H9 (cell line): ENCODE data around the gene ZNF296. TPM values are rescaled to one million over a fixed set of nuclear protein-coding genes. Genes with fewer than 3 reads are reported as not detected.

ENCODE experiments used
- DNase-seq: peaks from one replicate; pipeline ENCODE4 v3.0.0-alpha.2; 2017
- H2AFZ ChIP-seq: one replicate; pipeline ENCODE4 v1.6.1; 2013; ENCODE audit warnings: mild to moderate bottlenecking, low read length, control low read depth, moderate library complexity
- H2AK5ac ChIP-seq: 2 replicates; pipeline ENCODE4 v1.6.1; 2013; ENCODE audit warnings: low read length, control low read depth, mixed read lengths; ENCODE audit not compliant: insufficient read length
- H2BK120ac ChIP-seq: one replicate; pipeline ENCODE4 v1.6.1; 2013; ENCODE audit warnings: low read depth, mild to moderate bottlenecking, low read length, control low read depth, inconsistent platforms; ENCODE audit not compliant: poor library complexity, severe bottlenecking
- H2BK12ac ChIP-seq: 2 replicates; pipeline ENCODE4 v1.6.1; 2013; ENCODE audit warnings: low read length, control low read depth, mixed read lengths, low read depth; ENCODE audit not compliant: insufficient read length
- H2BK15ac ChIP-seq: 2 replicates; pipeline ENCODE4 v1.6.1; 2013; ENCODE audit warnings: low read depth, low read length, control low read depth
- H2BK20ac ChIP-seq: one replicate; pipeline ENCODE4 v1.6.1; 2013; ENCODE audit warnings: low read depth, mild to moderate bottlenecking, low read length, control low read depth, inconsistent platforms; ENCODE audit not compliant: poor library complexity, severe bottlenecking
- H2BK5ac ChIP-seq: 2 replicates; pipeline ENCODE4 v1.6.1; 2013; ENCODE audit warnings: low read length, control low read depth, mixed read lengths; ENCODE audit not compliant: insufficient read length
- H3K14ac ChIP-seq: 2 replicates; pipeline ENCODE4 v1.6.1; 2013; ENCODE audit warnings: low read length, control low read depth; ENCODE audit not compliant: insufficient read depth
- H3K18ac ChIP-seq: 2 replicates; pipeline ENCODE4 v1.6.1; 2013; ENCODE audit warnings: low read depth, mild to moderate bottlenecking, mixed read lengths, low read length, control low read depth; ENCODE audit not compliant: insufficient read length
- H3K23ac ChIP-seq: 2 replicates; pipeline ENCODE4 v1.6.1; 2013; ENCODE audit warnings: low read length, control low read depth, mixed read lengths, low read depth; ENCODE audit not compliant: insufficient read length
- H3K23me2 ChIP-seq: 2 replicates; pipeline ENCODE4 v1.6.1; 2013; ENCODE audit warnings: low read depth, mild to moderate bottlenecking, mixed read lengths, low read length, control low read depth; ENCODE audit not compliant: insufficient read length, poor library complexity, severe bottlenecking
- H3K27ac ChIP-seq: 2 replicates; pipeline ENCODE4 v1.5.1; 2013; ENCODE audit warnings: low read length, control low read depth, mixed read lengths, low read depth; ENCODE audit not compliant: insufficient read length
- H3K27me3 ChIP-seq: 2 replicates; pipeline ENCODE4 v1.6.1; 2013; ENCODE audit warnings: low read length, control low read depth, inconsistent platforms; ENCODE audit not compliant: insufficient read depth
- H3K4ac ChIP-seq: 2 replicates; pipeline ENCODE4 v1.6.1; 2013; ENCODE audit warnings: low read depth, mild to moderate bottlenecking, control low read depth, inconsistent platforms, low read length, moderate library complexity
- H3K4me1 ChIP-seq: 2 replicates; pipeline ENCODE4 v1.6.1; 2013; ENCODE audit warnings: low read length, control low read depth, inconsistent platforms; ENCODE audit not compliant: insufficient read depth
- H3K4me2 ChIP-seq: 2 replicates; pipeline ENCODE4 v1.6.1; 2013; ENCODE audit warnings: low read length, control low read depth, mixed read lengths; ENCODE audit not compliant: insufficient read length, insufficient read depth
- H3K56ac ChIP-seq: 2 replicates; pipeline ENCODE4 v1.6.1; 2013; ENCODE audit warnings: low read depth, mild to moderate bottlenecking, mixed read lengths, low read length, control low read depth; ENCODE audit not compliant: insufficient read length
- H3K79me1 ChIP-seq: 2 replicates; pipeline ENCODE4 v1.6.1; 2013; ENCODE audit warnings: low read depth, mild to moderate bottlenecking, moderate library complexity, low read length, control low read depth, inconsistent platforms; ENCODE audit not compliant: insufficient read depth, poor library complexity, severe bottlenecking
- H3K79me2 ChIP-seq: 2 replicates; pipeline ENCODE4 v1.6.1; 2013; ENCODE audit warnings: low read length, control low read depth, inconsistent platforms; ENCODE audit not compliant: insufficient read depth
- H3K9ac ChIP-seq: 2 replicates; pipeline ENCODE4 v1.6.1; 2013; ENCODE audit warnings: low read length, control low read depth, mixed read lengths; ENCODE audit not compliant: insufficient read length; ENCODE audit errors: extremely low read depth
- H3K9me3 ChIP-seq: one replicate; pipeline ENCODE4 v1.6.1; 2013; ENCODE audit warnings: low read depth, low read length, inconsistent platforms; ENCODE audit not compliant: control insufficient read depth
- H3T11ph ChIP-seq: one replicate; pipeline ENCODE4 v1.6.1; 2013; ENCODE audit warnings: mild to moderate bottlenecking, low read length, control low read depth, inconsistent platforms
- H4K20me1 ChIP-seq: one replicate; pipeline ENCODE4 v1.6.1; 2013; ENCODE audit not compliant: control insufficient read depth, insufficient read length, insufficient read depth
- H4K5ac ChIP-seq: 2 replicates; pipeline ENCODE4 v1.6.1; 2013; ENCODE audit warnings: low read depth, mild to moderate bottlenecking, mixed read lengths, low read length, control low read depth; ENCODE audit not compliant: insufficient read length
- H4K8ac ChIP-seq: replicated peaks from 2 replicates; pipeline ENCODE4 v1.6.1; 2013; ENCODE audit warnings: low read length, control low read depth, mixed read lengths, low read depth; ENCODE audit not compliant: insufficient read length
- H4K91ac ChIP-seq: 2 replicates; pipeline ENCODE4 v1.6.1; 2013; ENCODE audit warnings: low read depth, mild to moderate bottlenecking, moderate library complexity, mixed read lengths, low read length, control low read depth; ENCODE audit not compliant: insufficient read length
- H3K27ac Mint-ChIP-seq, 3 experiments: 2 replicates in 2 of 3; 3 replicates in 1 of 3; pipeline ENCODE4 v1.8.0; 2020 to 2021; ENCODE audit warnings: mixed read lengths in 3 of 3, mild to moderate bottlenecking in 1 of 3, moderate library complexity in 1 of 3
- H3K27me3 Mint-ChIP-seq: 2 replicates; pipeline ENCODE4 v1.8.0; 2021; ENCODE audit warnings: low read depth, mild to moderate bottlenecking, moderate library complexity, mixed read lengths
- H3K36me3 Mint-ChIP-seq, 3 experiments: 2 replicates in 2 of 3; 3 replicates in 1 of 3; pipeline ENCODE4 v1.8.0; 2020 to 2021; ENCODE audit warnings: low read depth in 3 of 3, mixed read lengths in 3 of 3; ENCODE audit not compliant: insufficient read depth in 1 of 3
- H3K4me1 Mint-ChIP-seq, 2 experiments: 2 replicates each; pipeline ENCODE4 v1.8.0; 2020; ENCODE audit warnings: mixed read lengths in 2 of 2
- H3K4me3 Mint-ChIP-seq, 2 experiments: 2 replicates in 1 of 2; 3 replicates in 1 of 2; pipeline ENCODE4 v1.8.0; 2020 to 2021; ENCODE audit warnings: mild to moderate bottlenecking in 2 of 2, mixed read lengths in 2 of 2, moderate library complexity in 1 of 2
- H3K9me3 Mint-ChIP-seq, 2 experiments: 2 replicates in 1 of 2; 3 replicates in 1 of 2; pipeline ENCODE4 v1.8.0; 2020; ENCODE audit warnings: mild to moderate bottlenecking in 2 of 2, mixed read lengths in 2 of 2, moderate library complexity in 1 of 2
- WGBS: extraction: QIAGEN DNeasy Blood & Tissue Kit; methylation state at CpG from one replicate; pipeline ENCODE4 v1.1.7; 2013; ENCODE audit warnings: missing lambda C conversion rate, low lambda C conversion rate, mixed read lengths; ENCODE audit not compliant: insufficient read length; ENCODE audit errors: extremely low coverage; 5-methylcytosine and 5-hydroxymethylcytosine counted together
- total RNA-seq: library from RNA; stranded (reverse); gene quantifications from 2 replicates; pipeline ENCODE4 v1.2.1, GENCODE V29; 2021
- TF ChIP-seq, protein P1 (sequence below): fragments of 200-600 bp; sonication (generic); conservative IDR thresholded peaks from 3 replicates; pipeline ENCODE4 v1.8.0; 2021; ENCODE audit warnings: antibody characterized with exemption, mild to moderate bottlenecking

Gene ZNF296
- total RNA-seq, 1 experiment from 2014 or later, result 14.8 TPM

GRCh38 chr19:45079911-45080370 is 3.7 kb upstream of the ZNF296 start:
- peak overlapping the region; percentile 65 for H3K14ac ChIP-seq
- Mint-ChIP-seq H3K4me3 (peak overlapping the region; percentile 99), H3K36me3 (peaks cover 13 to 30% (median 22%) of the 10 kb centered on the region in 3 experiments; a peak in 6 of 7 replicates), H3K9me3 (no peaks in the 10 kb centered on the region; a peak in 1 of 5 replicates), H3K27me3 (no peaks in the 10 kb centered on the region; the same call in 1 of the 2 replicates), H3K27ac (peak overlapping the region; percentile 97 to 99 (median 99)), H3K4me1 (peaks cover 37 to 46% of the 10 kb centered on the region in 2 experiments)
- H3K23me2 ChIP-seq, result peaks cover 15% of the 10 kb centered on the region
- H4K91ac ChIP-seq, result no peak overlapping the region
- no peak overlapping the region for H2BK12ac ChIP-seq
- no peak overlapping the region for H2AFZ ChIP-seq
- H3K9me3 ChIP-seq, result no peaks in the 10 kb centered on the region
- H3K4me2 ChIP-seq, result peak overlapping the region; percentile 68
- H3K79me1 ChIP-seq, result peaks cover 4% of the 10 kb centered on the region
- H3T11ph ChIP-seq, result no peak overlapping the region
- WGBS, result no CpG with 5 or more reads among the region's 6 CpGs
- peaks cover 5% of the 10 kb centered on the region; the same call in 1 of the 2 replicates for H3K79me2 ChIP-seq
- peak overlapping the region; percentile 3 for H3K27ac ChIP-seq
- H3K9ac ChIP-seq, result peak overlapping the region; percentile 56
- H2BK5ac ChIP-seq, result no peak overlapping the region
- peak; percentile 62 for DNase-seq
- H4K8ac ChIP-seq, result no peak overlapping the region
- no peak overlapping the region for H2AK5ac ChIP-seq
- no peak overlapping the region for H2BK120ac ChIP-seq
- H4K5ac ChIP-seq, result no peak overlapping the region
- no peak overlapping the region for H3K23ac ChIP-seq
- H3K27me3 ChIP-seq, result no peaks in the 10 kb centered on the region
- H3K4me1 ChIP-seq, result peaks cover 7% of the 10 kb centered on the region; the same call in 1 of the 2 replicates
- no peaks in the 10 kb centered on the region for H4K20me1 ChIP-seq
- H2BK20ac ChIP-seq, result no peak overlapping the region
- H3K56ac ChIP-seq, result no peak overlapping the region
- TF ChIP-seq, protein P1, sequence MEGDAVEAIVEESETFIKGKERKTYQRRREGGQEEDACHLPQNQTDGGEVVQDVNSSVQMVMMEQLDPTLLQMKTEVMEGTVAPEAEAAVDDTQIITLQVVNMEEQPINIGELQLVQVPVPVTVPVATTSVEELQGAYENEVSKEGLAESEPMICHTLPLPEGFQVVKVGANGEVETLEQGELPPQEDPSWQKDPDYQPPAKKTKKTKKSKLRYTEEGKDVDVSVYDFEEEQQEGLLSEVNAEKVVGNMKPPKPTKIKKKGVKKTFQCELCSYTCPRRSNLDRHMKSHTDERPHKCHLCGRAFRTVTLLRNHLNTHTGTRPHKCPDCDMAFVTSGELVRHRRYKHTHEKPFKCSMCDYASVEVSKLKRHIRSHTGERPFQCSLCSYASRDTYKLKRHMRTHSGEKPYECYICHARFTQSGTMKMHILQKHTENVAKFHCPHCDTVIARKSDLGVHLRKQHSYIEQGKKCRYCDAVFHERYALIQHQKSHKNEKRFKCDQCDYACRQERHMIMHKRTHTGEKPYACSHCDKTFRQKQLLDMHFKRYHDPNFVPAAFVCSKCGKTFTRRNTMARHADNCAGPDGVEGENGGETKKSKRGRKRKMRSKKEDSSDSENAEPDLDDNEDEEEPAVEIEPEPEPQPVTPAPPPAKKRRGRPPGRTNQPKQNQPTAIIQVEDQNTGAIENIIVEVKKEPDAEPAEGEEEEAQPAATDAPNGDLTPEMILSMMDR, result no peak
- H3K18ac ChIP-seq, result peak overlapping the region; percentile 44
- H3K4ac ChIP-seq, result no peak overlapping the region
- no peak overlapping the region for H2BK15ac ChIP-seq
